PFSK-1 (cell line): ENCODE data around the gene ZNF768.

Experiments
- FOXP2 ChIP-seq: optimal IDR thresholded peaks from 2 replicates; pipeline ENCODE3; 2011; ENCODE audit warnings: borderline replicate concordance, control low read depth, inconsistent platforms; ENCODE audit not compliant: insufficient read depth; ENCODE audit errors: extremely low read length, extremely low read depth
- POLR2AphosphoS5 ChIP-seq: IDR thresholded peaks from 2 replicates; pipeline ENCODE4 v1.6.1; 2012; ENCODE audit warnings: low read depth, mild to moderate bottlenecking, control low read depth, low read length, moderate library complexity
- REST ChIP-seq, 2 experiments: IDR thresholded peaks; 2 replicates each; pipeline versions ENCODE4 v1.6.1 to v1.8.0; 2011 to 2012; ENCODE audit warnings: low read depth in 2 of 2, low read length in 2 of 2, control low read depth in 1 of 2, inconsistent platforms in 1 of 2, mild to moderate bottlenecking in 1 of 2, moderate library complexity in 1 of 2; ENCODE audit not compliant: insufficient read depth in 1 of 2
- SIN3A ChIP-seq: IDR thresholded peaks from 2 replicates; pipeline ENCODE4 v1.6.1; 2012; ENCODE audit warnings: mild to moderate bottlenecking, low read length, moderate library complexity, borderline replicate concordance; ENCODE audit not compliant: insufficient read depth
- TAF1 ChIP-seq: IDR thresholded peaks from 2 replicates; pipeline ENCODE4 v1.6.1; 2012; ENCODE audit warnings: low read length, control low read depth, borderline replicate concordance; ENCODE audit not compliant: insufficient read depth

ZNF768 gene

GRCh38 chr16:30539000-30539964 lies 12.9 kb upstream of the ZNF768 start:
- TF ChIP-seq SIN3A (no peak), FOXP2 (no peak), TAF1 (no peak), POLR2AphosphoS5 (no peak), REST (IDR thresholded peaks at IDR 0.05; ENCODE audit: insufficient read depth in 1 of 2, low read depth in 2 of 2, low read length in 2 of 2) (no peak)

- no peak for TF ChIP-seq REST (IDR thresholded peaks at IDR 0.05; ENCODE audit: insufficient read depth in 1 of 2, low read depth in 2 of 2, low read length in 2 of 2)
- TF ChIP-seq TAF1: no peak
- TF ChIP-seq FOXP2: no peak
- no peak for TF ChIP-seq POLR2AphosphoS5
- no peak for TF ChIP-seq SIN3A
Observed at GRCh38 chr16:30535777-30536190, 9.4 kb upstream of the ZNF768 start.

- no peak for TF ChIP-seq POLR2AphosphoS5
- TF ChIP-seq FOXP2: no peak
- no peak for TF ChIP-seq SIN3A
- TF ChIP-seq REST (IDR thresholded peaks at IDR 0.05; ENCODE audit: insufficient read depth in 1 of 2, low read depth in 2 of 2, low read length in 2 of 2): no peak
- TF ChIP-seq TAF1: no peak
Observed at GRCh38 chr16:30535106-30535776, 8.9 kb upstream of the ZNF768 start.

- TF ChIP-seq TAF1: no peak
- TF ChIP-seq REST (IDR thresholded peaks at IDR 0.05; ENCODE audit: insufficient read depth in 1 of 2, low read depth in 2 of 2, low read length in 2 of 2): no peak
- peak; percentile 64; the same call in 1 of the 2 replicates for TF ChIP-seq POLR2AphosphoS5
Observed at GRCh38 chr16:30534368-30535105, 8.2 kb upstream of the ZNF768 start, which contains the start of gene ZNF747. ZNF747 (minus strand) TSS chr16:30534858; CDS start chr16:30534679, 179 bp downstream.
